Measurements from ENCODE around the gene POLD1. TPM values are rescaled to one million over a fixed set of nuclear protein-coding genes. Genes with fewer than 3 reads are reported as not detected.
"Not testable (repeated sequence)": the region's sequence is repeated elsewhere in the genome, so short reads cannot be mapped to it uniquely, and the experiment has no call there.

Gene POLD1
- total RNA-seq (2014; rRNA removed; shearing (Covaris generic)) = 147 and 233 TPM in 2 replicates
- 119 and 127 TPM in 2 replicates for total RNA-seq (2022)
- Bru-seq, nascent RNA = percentile 64 among the genes with signal in this experiment
- percentile 74 among the genes with signal in this experiment for BruChase-seq, experiment 1, labeled RNA remaining after a 6-hour chase
- percentile 71 among the genes with signal in this experiment for BruChase-seq, experiment 2, labeled RNA remaining after a 2-hour chase
- long read RNA-seq, transcript POLD1-201 (27 exons, 3,444 nt) = major isoform, 108 of 217 reads
- long read RNA-seq, transcript POLD1-206 (3 exons, 412 nt) = minor isoform, 5 of 217 reads
- long read RNA-seq, partial matches to known transcripts = 43 of 217 reads
- long read RNA-seq, other reads (novel, unspliced or antisense) = 55 of 217 reads

GRCh38 chr19:50383852-50384684, at the start of gene POLD1:
TSS of gene POLD1 (plus strand) at chr19:50384347. CDS start at chr19:50398852, 14,505 bp downstream.
- ChIA-PET POLR2A (interaction anchor here (0.5 to 0.6 kb wide), 2 partner anchors 18 to 210 kb away, joined by 3 to 5 read pairs; no protein-coding TSS in a partner anchor), CTCF (ENCODE audit: unreplicated experiment) (no interaction called here)
- no TSS peak for BruUV-seq (replicated peaks)
- Histone ChIP-seq H2AFZ (ENCODE audit: low read length) (peak within 1 kb of the TSS; percentile 37; the same call in 1 of the 2 replicates), H3K4me1 (ENCODE audit: insufficient read depth, low read length, poor library complexity, severe bottlenecking) (peaks cover 19% of the 10 kb centered on the region), H3K79me2 (ENCODE audit: insufficient read depth, low read depth, low read length) (peaks cover 47% of the 10 kb centered on the region), H4K20me1 (ENCODE audit: insufficient read depth, low read length) (peaks cover 4% of the 10 kb centered on the region; the same call in 1 of the 2 replicates), H3K4me2 (ENCODE audit: low read length) (peak within 1 kb of the TSS; percentile 89), H3K9me3 (ENCODE audit: low read length) (no peaks in the 10 kb centered on the region), H3K36me3 (ENCODE audit: insufficient read depth, low read length) (peaks cover 77% of the 10 kb centered on the region), H3K9me2 (ENCODE audit: insufficient read depth, low read length) (no peaks in the 10 kb centered on the region), H3K27ac (ENCODE audit: low read depth, low read length, poor library complexity, severe bottlenecking) (peak within 1 kb of the TSS; percentile 59), H3K4me3 (ENCODE audit: low read depth, low read length, poor library complexity, severe bottlenecking) (peak within 1 kb of the TSS; percentile 85)
- peak; percentile 99 for DNase-seq (ENCODE audit: low spot score)
- intact Hi-C loops (cut with micrococcal nuclease; ENCODE audit: unreplicated experiment) = loop anchor here (2.0 kb wide), 1 partner anchor 31 kb away; no protein-coding TSS in a partner anchor
- TF ChIP-seq CTCF (conservative IDR thresholded peaks at IDR 0.05; ENCODE audit: low read length) (no peak), EZH2phosphoT487 (IDR thresholded peaks at IDR 0.05; ENCODE audit: borderline replicate concordance, low read depth, low read length) (no peak)

GRCh38 chr19:50334741-50335421, 49.3 kb upstream of the POLD1 start:
- CTCF ChIA-PET (ENCODE audit: unreplicated experiment) = no interaction called here
- Histone ChIP-seq H4K20me1 (ENCODE audit: insufficient read depth, low read length) (no peaks in the 10 kb centered on the region), H3K79me2 (ENCODE audit: insufficient read depth, low read depth, low read length) (peaks cover 44% of the 10 kb centered on the region), H3K9me2 (ENCODE audit: insufficient read depth, low read length) (no peaks in the 10 kb centered on the region), H3K4me3 (ENCODE audit: low read depth, low read length, poor library complexity, severe bottlenecking) (no peak overlapping the region), H3K4me2 (ENCODE audit: low read length) (no peak overlapping the region), H3K36me3 (ENCODE audit: insufficient read depth, low read length) (peaks cover 78% of the 10 kb centered on the region), H3K4me1 (ENCODE audit: insufficient read depth, low read length, poor library complexity, severe bottlenecking) (peaks cover 65% of the 10 kb centered on the region), H3K27ac (ENCODE audit: low read depth, low read length, poor library complexity, severe bottlenecking) (peak overlapping the region; percentile 52), H3K9me3 (ENCODE audit: low read length) (peaks cover 11% of the 10 kb centered on the region), H2AFZ (ENCODE audit: low read length) (no peak overlapping the region)
- no TSS peak for BruUV-seq (replicated peaks)
- no peak for DNase-seq (ENCODE audit: low spot score)
- no peak for TF ChIP-seq EZH2phosphoT487 (IDR thresholded peaks at IDR 0.05; ENCODE audit: borderline replicate concordance, low read depth, low read length)
- no peak for TF ChIP-seq CTCF (conservative IDR thresholded peaks at IDR 0.05; ENCODE audit: low read length)
- intact Hi-C loops (cut with micrococcal nuclease; ENCODE audit: unreplicated experiment) = no loop called here
- POLR2A ChIA-PET = interaction anchor here (1.1 kb wide), 1 partner anchor 16 kb away, joined by 3 read pairs; no protein-coding TSS in a partner anchor

GRCh38 chr19:50337031-50337430, 47.1 kb upstream of the POLD1 start:
- H3K79me2 ChIP-seq (ENCODE audit: insufficient read depth, low read depth, low read length) = peaks cover 62% of the 10 kb centered on the region
- H3K27ac ChIP-seq (ENCODE audit: low read depth, low read length, poor library complexity, severe bottlenecking); H3K4me2 ChIP-seq (ENCODE audit: low read length): not testable (repeated sequence)

More at GRCh38 chr19:50337031-50337430, 47.1 kb upstream of the POLD1 start:
- DNase-seq (ENCODE audit: low spot score); H2AFZ ChIP-seq (ENCODE audit: low read length); H3K4me3 ChIP-seq (ENCODE audit: low read depth, low read length, poor library complexity, severe bottlenecking); BruUV-seq (replicated peaks); H3K9me2 ChIP-seq (ENCODE audit: insufficient read depth, low read length); intact Hi-C loops (cut with micrococcal nuclease; ENCODE audit: unreplicated experiment); H4K20me1 ChIP-seq (ENCODE audit: insufficient read depth, low read length); POLR2A ChIA-PET; CTCF ChIA-PET (ENCODE audit: unreplicated experiment): not testable (repeated sequence)
- Histone ChIP-seq H3K9me3 (ENCODE audit: low read length) (peaks cover 21% of the 10 kb centered on the region), H3K36me3 (ENCODE audit: insufficient read depth, low read length) (peaks cover 98% of the 10 kb centered on the region), H3K4me1 (ENCODE audit: insufficient read depth, low read length, poor library complexity, severe bottlenecking) (peaks cover 77% of the 10 kb centered on the region)

Data from OCI-LY7 (cell line).